ENCODE data around the gene HABP2. TPM values are rescaled to one million over a fixed set of nuclear protein-coding genes. Genes with fewer than 3 reads are reported as not detected.

HABP2 gene
- total RNA-seq, 2 donors from 2014 or later: not detected

GRCh38 chr10:113625461-113626186 lies 72.8 kb downstream of the HABP2 start:
- Histone ChIP-seq H3K4me3 (no peak overlapping the region), H3K4me1 (peaks cover 0 to 31% of the 10 kb centered on the region in 2 donors), H3K9me3 (no peaks in the 10 kb centered on the region), H3K36me3 (peaks cover 70% of the 10 kb centered on the region), H3K27ac (peak overlapping the region; percentile 57 to 76), H3K27me3 (no peaks in the 10 kb centered on the region)
- TF ChIP-seq CTCF (IDR thresholded peaks at IDR 0.05): no peak
- DNase-seq (ENCODE audit: low spot score): no peak

- H3K4me1 ChIP-seq: peaks cover 0 to 31% of the 10 kb centered on the region in 2 donors
- DNase-seq (ENCODE audit: low spot score): no peak
- H3K27ac ChIP-seq: peak overlapping the region; percentile 57 to 76
- no peaks in the 10 kb centered on the region for H3K27me3 ChIP-seq
- H3K4me3 ChIP-seq: no peak overlapping the region
- no peak for TF ChIP-seq CTCF (IDR thresholded peaks at IDR 0.05)
- peaks cover 70% of the 10 kb centered on the region for H3K36me3 ChIP-seq
- no peaks in the 10 kb centered on the region for H3K9me3 ChIP-seq
These were observed 74.0 kb downstream of the HABP2 start for GRCh38 chr10:113626809-113627355.

DNA sequence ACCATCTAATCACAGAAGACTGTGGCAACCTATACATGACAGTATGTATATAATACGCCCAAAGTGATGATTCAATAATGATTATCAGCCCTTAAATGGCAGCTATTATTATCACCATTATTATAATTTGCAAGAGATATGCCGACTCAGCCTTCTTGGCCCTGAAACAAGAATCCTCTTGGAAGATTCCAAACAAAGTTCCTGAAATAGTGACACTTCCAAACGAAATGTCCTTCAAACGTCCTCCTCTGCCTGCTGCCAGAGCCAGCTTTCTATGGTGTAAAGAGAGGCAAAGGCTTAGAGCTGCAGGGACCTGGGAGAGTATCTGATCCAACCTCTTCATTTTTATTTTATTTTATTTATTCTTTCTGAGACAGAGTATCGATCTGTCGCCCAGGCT lies 75.0 kb downstream of the HABP2 start:
- Histone ChIP-seq H3K36me3 (peaks cover 77% of the 10 kb centered on the region), H3K9me3 (no peaks in the 10 kb centered on the region), H3K4me1 (peaks cover 0 to 31% of the 10 kb centered on the region in 2 donors), H3K27ac (peak overlapping the region; percentile 57 to 76), H3K4me3 (no peak overlapping the region), H3K27me3 (no peaks in the 10 kb centered on the region)
- DNase-seq (ENCODE audit: low spot score): no peak
- TF ChIP-seq CTCF (IDR thresholded peaks at IDR 0.05): no peak

DNA sequence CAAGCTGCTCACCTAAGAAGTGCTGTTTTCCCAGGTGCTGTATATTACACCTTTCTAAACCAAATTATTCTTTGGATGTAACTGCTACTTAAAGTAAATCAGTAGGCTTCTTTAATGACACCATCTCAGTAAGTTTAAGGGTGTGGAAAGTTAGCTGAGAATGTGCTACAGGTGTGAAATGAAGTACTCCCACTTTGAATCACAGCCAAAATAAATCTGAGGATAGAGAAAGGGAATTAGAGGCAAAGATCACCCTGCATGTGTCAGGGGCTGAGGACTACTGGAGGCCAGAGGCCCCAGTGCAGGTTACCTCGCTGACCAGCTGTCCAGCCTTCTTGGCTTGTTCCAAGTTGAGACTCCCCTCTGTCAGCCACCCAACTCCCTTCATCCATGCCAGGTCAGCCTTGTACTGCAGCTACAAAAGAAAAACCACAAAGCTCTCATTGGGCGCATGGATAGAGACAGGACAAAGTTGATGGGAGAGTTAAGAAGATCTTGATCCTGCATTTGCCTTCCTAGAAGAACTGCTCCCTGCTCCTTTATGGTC lies 75.8 kb downstream of the HABP2 start:
- Histone ChIP-seq H3K27me3 (no peaks in the 10 kb centered on the region), H3K9me3 (no peaks in the 10 kb centered on the region), H3K36me3 (peaks cover 78% of the 10 kb centered on the region), H3K4me3 (no peak overlapping the region), H3K27ac (peak overlapping the region; percentile 57 to 76), H3K4me1 (peaks cover 0 to 31% of the 10 kb centered on the region in 2 donors)
- no peak for TF ChIP-seq CTCF (IDR thresholded peaks at IDR 0.05)
- no peak for DNase-seq (ENCODE audit: low spot score)

DNA sequence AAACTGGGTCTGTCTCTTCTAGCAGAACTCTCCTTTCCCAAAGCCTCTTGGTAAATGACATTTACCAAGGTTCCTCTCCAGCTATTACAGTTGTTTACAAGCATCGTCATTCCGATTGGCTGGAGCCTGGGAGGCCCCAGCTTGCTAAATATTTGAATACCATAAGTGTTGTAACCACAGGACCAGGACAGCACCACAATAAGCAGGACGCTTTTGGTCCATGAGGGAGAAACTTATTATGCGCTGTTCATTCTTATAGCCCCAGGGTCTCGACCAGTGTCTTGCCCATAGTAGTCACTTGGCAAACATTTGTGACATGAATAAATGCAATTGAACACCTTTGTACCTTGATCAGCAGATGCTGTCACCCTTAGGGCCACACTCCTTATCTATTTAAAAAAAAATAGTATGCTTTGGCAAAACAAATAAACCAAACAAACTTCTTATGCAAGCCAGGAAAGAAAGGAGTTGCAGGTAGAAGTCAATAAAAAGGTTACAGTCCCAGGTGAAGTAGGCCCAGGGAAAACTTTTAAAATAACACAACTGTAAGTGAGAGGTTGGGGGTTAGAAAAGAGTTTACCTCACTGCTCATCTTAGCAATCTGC lies 78.2 kb downstream of the HABP2 start:
- Histone ChIP-seq H3K36me3 (peaks cover 72% of the 10 kb centered on the region), H3K27ac (peak overlapping the region in 1 of 2 donors; percentile 25), H3K4me3 (no peak overlapping the region), H3K4me1 (peaks cover 0 to 31% of the 10 kb centered on the region in 2 donors), H3K27me3 (no peaks in the 10 kb centered on the region), H3K9me3 (no peaks in the 10 kb centered on the region)
- TF ChIP-seq CTCF (IDR thresholded peaks at IDR 0.05): no peak
- DNase-seq (ENCODE audit: low spot score): no peak

Data from right atrium auricular region (tissue), 2 donors.